ENCODE data around the gene WNT1. TPM values are rescaled to one million over a fixed set of nuclear protein-coding genes. Genes with fewer than 3 reads are reported as not detected.
A peak's percentile ranks its signal among the peaks of the same experiment; 100 is the strongest.

Gene WNT1
- total and polyA plus RNA-seq, 4 donors, result 2.0 to 2.9 TPM; not detected in 2

DNA sequence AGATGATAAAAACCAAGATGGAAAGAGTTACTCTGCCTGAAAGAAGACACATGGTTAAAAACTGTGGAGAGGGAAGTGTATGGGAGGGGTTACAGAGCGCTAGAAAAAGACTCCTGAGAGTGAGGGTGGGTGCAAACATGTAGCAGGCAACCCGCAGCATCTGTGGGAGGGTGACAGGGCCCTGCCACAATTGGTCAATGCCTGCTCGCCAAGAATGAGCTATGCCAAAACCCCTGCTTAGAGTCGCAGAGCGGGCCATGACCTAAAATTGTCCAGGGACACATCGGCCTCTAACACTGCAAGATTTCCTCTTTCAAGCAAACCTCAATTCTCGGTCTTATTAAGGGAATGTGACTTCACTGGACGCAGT lies 39.8 kb downstream of the WNT1 start:
- Histone ChIP-seq H3K27me3 (ENCODE audit: control insufficient read depth, insufficient read depth, low read length) (no peaks in the 10 kb centered on the region), H3K36me3 (ENCODE audit: control insufficient read depth, insufficient read depth, low read length) (peaks cover 25% of the 10 kb centered on the region), H3K27ac (ENCODE audit: low read depth, low read length) (peak overlapping the region; percentile 97), H3K9me3 (ENCODE audit: control insufficient read depth, insufficient read depth, low read length) (no peaks in the 10 kb centered on the region), H3K4me3 (ENCODE audit: low read depth, low read length) (peak overlapping the region; percentile 75), H3K4me1 (ENCODE audit: control insufficient read depth, insufficient read depth, low read length) (peaks cover 12% of the 10 kb centered on the region)
- peak in 1 of 6 donors; percentile 65 for DNase-seq (ENCODE audit: low read depth in 4 of 6, low spot score in 6 of 6)
- 0% methylated on average over 8 of the region's 8 CpGs for WGBS (ENCODE audit: insufficient coverage)

DNA sequence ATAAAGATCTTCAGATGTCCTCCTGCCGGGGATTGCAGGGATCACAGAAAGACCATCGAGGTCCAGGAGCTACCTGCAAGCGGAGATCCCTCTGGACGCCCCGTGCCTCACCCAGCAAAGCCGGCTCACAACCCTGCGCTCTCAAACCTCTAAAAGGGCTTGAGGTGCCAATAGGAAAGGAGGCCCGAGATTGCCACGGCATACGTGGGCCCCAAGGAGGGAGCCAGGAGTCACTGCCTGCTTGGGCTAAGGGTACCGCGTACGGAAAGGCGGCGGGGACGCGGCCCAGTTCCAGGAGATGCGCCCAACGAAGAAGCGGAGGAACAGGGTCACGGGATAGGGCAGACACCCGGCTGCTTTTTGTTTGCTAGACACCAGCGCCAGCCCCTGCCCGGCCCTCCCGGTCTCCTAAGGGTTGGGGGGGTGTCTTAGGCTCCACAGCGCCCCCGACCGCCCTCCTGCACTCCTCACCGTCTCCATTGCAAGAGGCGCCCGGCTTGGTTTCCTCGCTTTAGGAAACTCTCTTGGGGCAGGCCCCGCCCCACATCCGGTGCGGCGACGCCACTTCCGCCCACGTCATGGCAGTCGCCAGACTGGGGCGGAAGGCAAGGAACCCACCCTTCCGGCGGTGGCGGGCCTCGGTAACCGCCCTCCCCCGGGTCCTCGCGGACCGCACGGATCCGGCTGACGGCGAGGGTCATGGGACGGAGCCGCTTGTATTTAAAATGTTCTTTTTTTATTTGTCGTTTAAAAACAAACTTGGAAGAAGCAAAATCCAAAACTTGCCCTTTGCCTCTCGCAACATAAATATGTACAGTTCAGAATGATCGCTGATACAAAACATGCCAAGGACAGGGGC lies 40.4 kb downstream of the WNT1 start, which contains the start of gene PRKAG1:
TSS of gene PRKAG1 (minus strand) at position 516 of the 859 bp plus-strand sequence. CDS start at position 480, 36 bp downstream.
- peak within 1 kb of the TSS; percentile 75 for H3K4me3 ChIP-seq (ENCODE audit: low read depth, low read length)
- H3K27ac ChIP-seq (ENCODE audit: low read depth, low read length), result peak within 1 kb of the TSS; percentile 97
- peaks cover 30% of the 10 kb centered on the region for H3K36me3 ChIP-seq (ENCODE audit: control insufficient read depth, insufficient read depth, low read length)
- peak; percentile 89 to 98 (median 92) for DNase-seq (ENCODE audit: low read depth in 4 of 6, low spot score in 6 of 6)
- peaks cover 12% of the 10 kb centered on the region for H3K4me1 ChIP-seq (ENCODE audit: control insufficient read depth, insufficient read depth, low read length)
- WGBS (ENCODE audit: insufficient coverage), result under 1% methylated on average over 42 of the region's 59 CpGs
- H3K9me3 ChIP-seq (ENCODE audit: control insufficient read depth, insufficient read depth, low read length), result no peaks in the 10 kb centered on the region
- no peaks in the 10 kb centered on the region for H3K27me3 ChIP-seq (ENCODE audit: control insufficient read depth, insufficient read depth, low read length)

DNA sequence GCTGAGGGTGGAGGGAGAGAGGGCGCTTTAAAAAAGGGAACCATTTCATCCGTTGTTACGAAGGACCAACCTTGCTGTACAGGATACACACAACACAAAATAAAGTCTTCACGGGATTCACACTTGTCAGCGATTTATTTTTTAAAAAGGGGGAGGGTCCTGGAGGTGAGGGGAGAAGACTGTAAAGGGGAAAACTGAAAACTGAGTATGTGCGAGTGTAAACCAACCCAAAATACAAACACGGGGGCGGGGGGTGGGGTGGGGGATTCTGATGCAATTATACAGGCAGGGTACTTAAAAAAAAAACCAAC lies 41.0 kb downstream of the WNT1 start:
- Histone ChIP-seq H3K9me3 (ENCODE audit: control insufficient read depth, insufficient read depth, low read length) (no peaks in the 10 kb centered on the region), H3K36me3 (ENCODE audit: control insufficient read depth, insufficient read depth, low read length) (peaks cover 34% of the 10 kb centered on the region), H3K4me1 (ENCODE audit: control insufficient read depth, insufficient read depth, low read length) (peaks cover 12% of the 10 kb centered on the region), H3K27ac (ENCODE audit: low read depth, low read length) (peak overlapping the region; percentile 97), H3K27me3 (ENCODE audit: control insufficient read depth, insufficient read depth, low read length) (no peaks in the 10 kb centered on the region), H3K4me3 (ENCODE audit: low read depth, low read length) (peak overlapping the region; percentile 75)
- WGBS (ENCODE audit: insufficient coverage), result no CpG with 5 or more reads among the region's 8 CpGs
- DNase-seq (ENCODE audit: low read depth in 4 of 6, low spot score in 6 of 6), result no peak

DNA sequence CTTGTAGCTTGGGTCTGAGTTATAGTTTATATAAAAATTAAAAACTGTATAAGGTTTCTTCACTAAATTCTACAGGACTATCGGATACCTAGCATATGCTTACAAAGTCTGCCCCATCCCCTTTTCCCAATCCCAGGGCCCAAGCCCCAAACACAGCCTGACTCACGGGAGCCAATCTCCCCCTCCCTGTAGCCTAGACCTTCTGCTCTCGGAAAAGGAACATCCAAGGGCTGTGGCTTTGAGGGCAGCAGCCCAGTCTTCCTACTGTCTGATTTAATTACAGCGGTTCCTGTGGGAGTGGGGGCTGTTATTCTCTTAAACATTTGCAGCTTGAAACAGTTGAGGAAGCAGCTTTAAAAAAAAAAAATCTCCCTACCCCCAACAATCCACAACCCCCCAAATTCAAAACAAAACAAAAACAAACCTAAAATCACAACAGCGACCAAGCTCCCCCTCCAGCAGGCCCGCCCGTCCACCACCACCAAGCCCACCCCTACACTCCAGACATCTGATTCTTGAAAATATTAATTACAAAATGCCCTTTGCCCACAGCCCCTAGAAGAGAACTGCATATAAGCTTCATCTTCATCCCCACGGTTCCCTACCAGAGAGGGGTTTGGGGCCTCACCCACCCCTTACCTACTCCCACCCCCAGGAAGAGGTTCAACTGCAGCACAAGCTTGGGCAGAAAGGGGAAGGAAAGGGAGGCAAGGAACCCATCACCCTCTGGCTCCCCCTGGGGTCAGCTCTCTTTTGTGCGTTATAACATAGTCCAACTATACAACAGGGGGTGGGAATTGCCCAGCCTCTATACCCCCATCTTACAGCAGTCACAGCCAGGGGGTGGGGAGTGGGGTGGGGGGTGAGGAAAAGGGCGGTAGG lies 41.6 kb downstream of the WNT1 start:
- 72% methylated on average over 4 of the region's 10 CpGs for WGBS (ENCODE audit: insufficient coverage)
- Histone ChIP-seq H3K27me3 (ENCODE audit: control insufficient read depth, insufficient read depth, low read length) (no peaks in the 10 kb centered on the region), H3K36me3 (ENCODE audit: control insufficient read depth, insufficient read depth, low read length) (peaks cover 40% of the 10 kb centered on the region), H3K4me3 (ENCODE audit: low read depth, low read length) (no peak overlapping the region), H3K9me3 (ENCODE audit: control insufficient read depth, insufficient read depth, low read length) (no peaks in the 10 kb centered on the region), H3K27ac (ENCODE audit: low read depth, low read length) (peak overlapping the region; percentile 97), H3K4me1 (ENCODE audit: control insufficient read depth, insufficient read depth, low read length) (peaks cover 12% of the 10 kb centered on the region)
- DNase-seq (ENCODE audit: low read depth in 4 of 6, low spot score in 6 of 6), result peak in 1 of 6 donors; percentile 34

DNA sequence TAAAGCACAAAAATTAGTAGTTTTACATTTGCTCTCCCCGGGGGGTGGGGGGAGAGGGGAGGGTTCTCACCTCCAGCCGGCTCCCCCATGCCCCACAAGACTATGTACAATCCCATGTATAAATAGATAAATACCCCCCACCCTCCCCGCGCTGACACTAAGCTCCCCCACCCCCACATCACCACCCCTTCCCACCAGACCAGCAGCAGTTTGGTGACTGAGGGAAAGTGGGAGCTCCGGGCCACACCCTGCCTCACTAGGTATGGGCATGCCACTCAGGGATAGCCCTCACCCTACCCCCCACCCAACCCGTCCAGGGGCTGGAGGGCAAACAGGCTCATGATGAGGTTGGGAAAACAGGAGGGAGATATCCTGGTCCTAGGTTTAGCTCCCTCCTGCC lies 42.3 kb downstream of the WNT1 start:
- WGBS (ENCODE audit: insufficient coverage), result no CpG with 5 or more reads among the region's 6 CpGs

DNA sequence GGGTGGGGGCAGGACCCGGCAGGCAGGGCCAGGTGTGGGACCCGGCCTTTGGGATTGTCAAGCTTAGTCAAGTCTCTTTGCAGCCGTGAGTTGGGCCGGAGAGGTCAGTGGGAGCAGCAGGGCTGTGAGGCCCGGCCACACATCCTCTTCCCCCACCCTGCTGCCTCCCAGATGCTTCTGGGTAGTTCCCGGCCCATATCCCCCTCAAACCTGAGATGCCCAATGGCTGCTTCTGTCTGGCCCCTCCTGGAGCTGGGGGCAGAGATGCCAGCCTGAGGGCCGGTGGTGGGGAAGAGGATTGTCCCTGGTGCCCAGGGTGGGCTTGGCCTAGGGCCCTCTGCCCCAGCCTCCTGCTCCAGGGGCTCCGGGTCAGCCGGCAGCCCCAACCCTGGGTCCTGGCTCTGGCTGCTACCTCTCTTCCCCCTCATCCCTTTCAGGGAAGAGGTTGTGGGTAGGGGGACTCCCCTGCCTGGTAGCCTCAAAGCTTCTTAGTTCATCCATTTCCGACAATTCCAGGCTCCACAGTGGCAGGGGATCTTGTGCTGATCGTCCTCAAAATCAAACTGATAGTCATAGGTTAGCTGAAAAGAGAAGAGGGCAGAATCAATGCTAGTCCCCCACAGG lies 43.3 kb downstream of the WNT1 start:
- H3K36me3 ChIP-seq (ENCODE audit: control insufficient read depth, insufficient read depth, low read length), result peaks cover 54% of the 10 kb centered on the region
- H3K9me3 ChIP-seq (ENCODE audit: control insufficient read depth, insufficient read depth, low read length), result no peaks in the 10 kb centered on the region
- WGBS (ENCODE audit: insufficient coverage), result 85% methylated on average over 9 of the region's 11 CpGs
- H3K4me1 ChIP-seq (ENCODE audit: control insufficient read depth, insufficient read depth, low read length), result peaks cover 12% of the 10 kb centered on the region
- no peak for DNase-seq (ENCODE audit: low read depth in 4 of 6, low spot score in 6 of 6)
- no peaks in the 10 kb centered on the region for H3K27me3 ChIP-seq (ENCODE audit: control insufficient read depth, insufficient read depth, low read length)
- no peak overlapping the region for H3K4me3 ChIP-seq (ENCODE audit: low read depth, low read length)
- no peak overlapping the region for H3K27ac ChIP-seq (ENCODE audit: low read depth, low read length)

More for the DNA sequence above, 42.3 kb downstream of the WNT1 start:
- H3K27ac ChIP-seq (ENCODE audit: low read depth, low read length), result no peak overlapping the region
- H3K9me3 ChIP-seq (ENCODE audit: control insufficient read depth, insufficient read depth, low read length), result no peaks in the 10 kb centered on the region
- peaks cover 12% of the 10 kb centered on the region for H3K4me1 ChIP-seq (ENCODE audit: control insufficient read depth, insufficient read depth, low read length)
- H3K4me3 ChIP-seq (ENCODE audit: low read depth, low read length), result no peak overlapping the region
- no peaks in the 10 kb centered on the region for H3K27me3 ChIP-seq (ENCODE audit: control insufficient read depth, insufficient read depth, low read length)
- DNase-seq (ENCODE audit: low read depth in 4 of 6, low spot score in 6 of 6), result no peak
- peaks cover 46% of the 10 kb centered on the region for H3K36me3 ChIP-seq (ENCODE audit: control insufficient read depth, insufficient read depth, low read length)

DNA sequence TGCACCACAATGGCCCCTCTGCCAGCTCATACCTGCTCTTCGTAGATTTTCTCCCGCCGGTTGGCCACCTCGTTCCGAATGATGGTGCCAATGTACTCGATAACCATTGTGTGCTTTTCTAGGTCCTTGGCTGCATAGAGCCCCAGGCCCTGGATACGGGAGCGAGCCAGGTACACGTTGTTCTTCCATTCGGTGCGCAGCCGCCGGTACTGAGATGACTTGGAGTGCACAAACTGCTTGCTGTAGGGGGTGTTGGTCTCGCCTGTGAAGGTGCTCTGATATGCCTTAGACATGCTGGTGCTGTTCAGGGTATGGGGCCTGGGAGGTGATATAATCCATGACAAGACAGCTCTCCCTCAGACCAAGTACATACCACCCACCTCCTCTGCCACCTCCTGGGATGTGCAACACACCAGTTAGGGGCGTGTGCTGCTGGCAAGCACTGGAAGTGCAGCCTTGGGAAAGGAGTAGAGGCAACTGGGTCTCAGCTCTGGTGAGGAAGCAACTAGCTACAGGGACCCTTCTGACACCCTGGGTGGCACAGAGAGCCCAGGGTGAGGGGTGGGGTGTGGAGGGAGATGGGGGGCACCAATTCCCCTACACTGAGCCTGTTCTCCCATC lies 44.5 kb downstream of the WNT1 start:
- H3K9me3 ChIP-seq (ENCODE audit: control insufficient read depth, insufficient read depth, low read length), result no peaks in the 10 kb centered on the region
- no peak overlapping the region for H3K4me3 ChIP-seq (ENCODE audit: low read depth, low read length)
- WGBS (ENCODE audit: insufficient coverage), result 97% methylated on average over 10 of the region's 15 CpGs
- H3K4me1 ChIP-seq (ENCODE audit: control insufficient read depth, insufficient read depth, low read length), result peaks cover 8% of the 10 kb centered on the region
- H3K36me3 ChIP-seq (ENCODE audit: control insufficient read depth, insufficient read depth, low read length), result peaks cover 66% of the 10 kb centered on the region
- H3K27ac ChIP-seq (ENCODE audit: low read depth, low read length), result no peak overlapping the region
- DNase-seq (ENCODE audit: low read depth in 4 of 6, low spot score in 6 of 6), result no peak
- no peaks in the 10 kb centered on the region for H3K27me3 ChIP-seq (ENCODE audit: control insufficient read depth, insufficient read depth, low read length)

DNA sequence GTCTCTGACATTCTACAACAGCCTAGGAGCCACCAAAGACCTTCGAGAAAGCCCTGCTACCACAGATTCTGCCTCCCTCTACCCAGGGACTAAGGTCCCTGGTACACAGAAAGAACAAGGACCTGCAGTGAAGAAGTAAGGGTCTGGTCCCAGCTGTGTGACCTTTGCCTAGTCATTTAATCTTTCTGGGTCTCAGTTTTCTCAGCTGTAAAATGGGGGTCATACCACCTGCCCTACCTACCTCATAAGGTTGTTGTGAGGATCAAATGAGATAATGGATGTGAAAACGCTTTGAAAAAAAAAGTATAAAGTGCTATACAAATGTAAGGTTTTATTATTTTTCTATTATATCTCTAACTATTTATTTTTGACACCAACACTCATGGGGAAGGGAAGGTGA lies 45.7 kb downstream of the WNT1 start:
- Histone ChIP-seq H3K4me1 (ENCODE audit: control insufficient read depth, insufficient read depth, low read length) (peaks cover 4% of the 10 kb centered on the region), H3K9me3 (ENCODE audit: control insufficient read depth, insufficient read depth, low read length) (no peaks in the 10 kb centered on the region), H3K4me3 (ENCODE audit: low read depth, low read length) (no peak overlapping the region), H3K27ac (ENCODE audit: low read depth, low read length) (no peak overlapping the region), H3K27me3 (ENCODE audit: control insufficient read depth, insufficient read depth, low read length) (no peaks in the 10 kb centered on the region), H3K36me3 (ENCODE audit: control insufficient read depth, insufficient read depth, low read length) (peaks cover 76% of the 10 kb centered on the region)
- DNase-seq (ENCODE audit: low read depth in 4 of 6, low spot score in 6 of 6), result no peak
- WGBS (ENCODE audit: insufficient coverage), result 100% methylated on average over 1 of the region's 2 CpGs

DNA sequence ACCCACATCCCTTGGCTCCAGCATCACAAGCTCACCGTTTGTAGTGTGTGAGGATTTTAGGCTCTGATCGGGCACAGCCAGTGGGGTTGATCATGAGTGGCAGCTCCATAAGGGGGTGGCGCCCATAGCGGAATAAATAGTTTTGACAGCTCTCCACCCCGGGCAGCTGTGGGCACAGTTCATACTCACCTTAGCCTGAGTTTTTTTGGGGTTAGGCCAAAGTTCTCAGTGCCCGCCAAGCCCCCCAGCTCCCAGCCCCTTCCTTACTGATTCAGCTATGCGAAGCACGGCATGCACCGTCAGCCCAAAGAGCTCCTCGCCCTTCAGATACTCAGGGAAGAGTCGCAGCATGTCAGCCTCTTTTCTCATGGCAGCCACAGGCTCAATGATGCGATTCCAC lies 46.4 kb downstream of the WNT1 start:
- H3K27me3 ChIP-seq (ENCODE audit: control insufficient read depth, insufficient read depth, low read length), result no peaks in the 10 kb centered on the region
- peaks cover 83% of the 10 kb centered on the region for H3K36me3 ChIP-seq (ENCODE audit: control insufficient read depth, insufficient read depth, low read length)
- WGBS (ENCODE audit: insufficient coverage), result 93% methylated on average over 9 of the region's 12 CpGs
- peaks cover under 1% of the 10 kb centered on the region for H3K4me1 ChIP-seq (ENCODE audit: control insufficient read depth, insufficient read depth, low read length)
- no peak overlapping the region for H3K4me3 ChIP-seq (ENCODE audit: low read depth, low read length)
- no peak for DNase-seq (ENCODE audit: low read depth in 4 of 6, low spot score in 6 of 6)
- no peak overlapping the region for H3K27ac ChIP-seq (ENCODE audit: low read depth, low read length)
- no peaks in the 10 kb centered on the region for H3K9me3 ChIP-seq (ENCODE audit: control insufficient read depth, insufficient read depth, low read length)
